T follicular helper cell (primary cell): ENCODE results near the gene COL18A1.

ENCODE experiments used
- DNase-seq: peaks from one replicate; pipeline ENCODE4 v3.0.0-alpha.2; 2020; ENCODE audit warnings: low read depth

COL18A1 gene

DNA sequence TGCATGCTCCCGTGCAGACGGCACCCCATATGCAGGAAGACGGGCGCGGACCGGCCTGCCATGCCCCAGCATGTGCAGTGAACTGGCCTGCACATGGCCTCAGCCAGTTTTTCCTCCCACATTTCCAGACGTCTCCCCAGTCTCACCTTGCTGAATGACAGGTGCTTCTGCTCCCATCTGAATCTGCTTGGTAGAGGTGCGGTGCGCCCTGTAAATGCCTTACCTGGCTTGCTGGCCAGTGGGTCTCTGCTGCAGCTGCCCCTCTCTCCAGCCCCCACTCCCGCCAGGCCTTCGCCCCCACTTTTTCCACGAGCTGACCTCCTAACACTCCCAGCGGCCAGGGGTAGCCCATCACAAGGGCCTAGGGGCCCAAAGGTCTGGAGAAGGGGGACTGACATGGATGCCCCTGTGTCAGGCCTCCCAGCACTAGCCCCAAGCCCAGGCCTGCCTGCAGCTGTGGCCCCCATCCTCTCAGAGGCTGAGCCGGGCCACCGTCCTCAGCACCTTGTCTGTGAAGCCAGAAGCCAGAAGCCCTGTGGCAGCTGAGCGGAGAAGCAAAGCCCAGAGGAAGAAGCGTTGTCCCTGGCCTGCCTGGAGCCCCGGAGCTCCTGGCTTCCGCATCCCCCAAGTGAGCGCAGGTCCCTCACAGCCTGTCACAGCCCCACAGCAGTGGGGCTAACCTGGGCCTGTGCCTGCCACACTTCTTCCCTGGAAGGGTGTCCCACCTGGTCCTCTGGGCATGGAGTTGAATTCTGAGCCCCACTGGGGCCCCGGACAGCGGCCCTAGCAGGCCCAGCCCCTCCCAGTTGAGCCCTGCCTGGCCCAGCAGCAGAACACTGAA is 140.9 kb downstream of the COL18A1 start:
- no peak for DNase-seq

GRCh38 chr21:45546636-45547544 is 141.9 kb downstream of the COL18A1 start:
- no peak for DNase-seq

- no peak for DNase-seq
These were observed 142.6 kb downstream of the COL18A1 start for GRCh38 chr21:45547545-45547900.

DNA sequence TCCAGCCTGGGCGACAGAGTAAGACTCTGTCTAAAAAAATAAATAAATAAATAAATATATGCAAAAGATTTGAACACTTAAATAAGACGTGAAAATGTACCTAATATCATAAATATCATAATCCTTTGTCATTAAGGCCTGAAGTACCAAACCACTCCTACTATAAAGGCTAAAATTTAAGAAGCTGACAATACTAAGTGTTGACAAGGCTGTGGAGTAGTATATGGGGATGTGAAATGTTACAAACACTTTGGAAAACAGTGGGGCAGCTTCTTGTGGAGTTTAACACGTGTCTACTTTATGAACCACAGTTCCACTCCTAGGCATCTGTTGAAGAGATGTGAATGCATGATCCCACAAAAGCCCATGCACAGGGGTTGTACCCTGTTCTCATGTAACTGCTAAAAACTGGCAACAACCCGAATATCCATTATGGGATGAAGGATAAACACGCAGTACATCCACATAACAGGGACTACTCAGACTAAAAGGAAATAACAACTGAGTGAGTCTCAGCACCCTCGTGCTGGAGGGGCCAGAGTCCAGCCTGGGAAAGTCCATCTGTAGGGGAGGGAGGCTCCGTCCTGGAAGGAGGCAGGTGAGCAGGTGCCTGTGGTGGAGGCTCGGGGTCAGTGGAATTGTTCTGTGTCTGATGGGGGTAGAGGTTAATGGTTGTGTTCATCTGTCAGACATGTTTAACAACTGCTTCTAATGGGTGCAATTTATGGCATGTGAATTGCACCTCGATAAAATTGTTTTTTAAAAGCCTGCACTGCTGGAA is 143.9 kb downstream of the COL18A1 start:
- DNase-seq = no peak

GRCh38 chr21:45549626-45550463 is 144.9 kb downstream of the COL18A1 start:
- no peak for DNase-seq

GRCh38 chr21:45550522-45551210 is 145.7 kb downstream of the COL18A1 start:
- no peak for DNase-seq

DNA sequence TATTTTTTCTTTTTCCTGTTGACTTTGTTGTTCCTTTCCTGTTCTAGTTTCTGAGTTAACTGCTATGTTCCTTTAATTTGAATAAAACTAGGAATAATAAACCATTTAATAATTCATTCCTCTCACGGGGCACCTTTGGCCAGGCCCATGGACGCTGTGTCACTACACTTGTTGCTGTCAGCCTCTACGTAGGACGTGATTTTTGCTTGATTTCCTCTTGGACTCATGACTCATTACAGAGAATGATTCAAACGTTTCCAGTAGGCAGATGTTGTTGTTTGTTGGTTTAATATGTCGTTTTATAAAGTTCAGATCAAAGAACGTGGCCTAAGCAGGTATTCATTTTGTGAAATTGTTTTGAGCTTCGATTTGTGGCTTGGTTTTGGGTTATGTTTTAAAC is 146.4 kb downstream of the COL18A1 start:
- DNase-seq = no peak

GRCh38 chr21:45551783-45552695 is 147.1 kb downstream of the COL18A1 start:
- no peak for DNase-seq

DNA sequence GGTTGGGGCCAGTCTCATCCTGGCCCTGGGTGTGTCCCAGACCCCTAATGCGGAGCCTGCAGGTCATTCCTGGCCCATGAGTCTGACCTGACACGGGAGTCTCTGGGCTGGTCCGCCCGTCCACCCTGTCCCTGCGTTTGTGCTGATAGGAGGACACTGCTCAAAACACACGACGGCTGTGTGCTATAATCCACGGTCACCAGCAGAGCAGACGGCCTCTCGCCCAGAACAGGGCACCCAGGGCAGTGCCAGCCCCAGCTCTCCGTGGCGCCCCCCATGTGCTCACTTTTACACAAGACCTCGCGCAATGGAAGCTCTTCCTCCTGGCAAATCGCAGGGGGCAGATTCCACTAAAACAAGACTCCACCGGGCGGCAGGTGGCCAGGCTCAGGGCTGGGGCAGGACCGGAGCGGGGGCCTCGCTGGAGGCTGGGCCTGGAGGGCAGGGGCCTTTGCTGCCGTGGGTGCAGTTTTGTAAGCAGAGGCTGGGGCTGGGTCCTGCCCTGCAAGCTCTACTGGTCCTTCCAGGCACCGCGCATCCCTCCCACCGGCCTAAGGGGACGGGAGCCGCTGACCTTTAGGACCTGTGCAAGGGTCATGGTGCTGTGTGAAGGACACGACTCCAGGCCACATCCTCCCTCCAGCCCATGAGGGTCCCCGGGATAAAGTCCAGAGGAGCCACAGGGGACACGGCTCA is 147.9 kb downstream of the COL18A1 start:
- DNase-seq = no peak

DNA sequence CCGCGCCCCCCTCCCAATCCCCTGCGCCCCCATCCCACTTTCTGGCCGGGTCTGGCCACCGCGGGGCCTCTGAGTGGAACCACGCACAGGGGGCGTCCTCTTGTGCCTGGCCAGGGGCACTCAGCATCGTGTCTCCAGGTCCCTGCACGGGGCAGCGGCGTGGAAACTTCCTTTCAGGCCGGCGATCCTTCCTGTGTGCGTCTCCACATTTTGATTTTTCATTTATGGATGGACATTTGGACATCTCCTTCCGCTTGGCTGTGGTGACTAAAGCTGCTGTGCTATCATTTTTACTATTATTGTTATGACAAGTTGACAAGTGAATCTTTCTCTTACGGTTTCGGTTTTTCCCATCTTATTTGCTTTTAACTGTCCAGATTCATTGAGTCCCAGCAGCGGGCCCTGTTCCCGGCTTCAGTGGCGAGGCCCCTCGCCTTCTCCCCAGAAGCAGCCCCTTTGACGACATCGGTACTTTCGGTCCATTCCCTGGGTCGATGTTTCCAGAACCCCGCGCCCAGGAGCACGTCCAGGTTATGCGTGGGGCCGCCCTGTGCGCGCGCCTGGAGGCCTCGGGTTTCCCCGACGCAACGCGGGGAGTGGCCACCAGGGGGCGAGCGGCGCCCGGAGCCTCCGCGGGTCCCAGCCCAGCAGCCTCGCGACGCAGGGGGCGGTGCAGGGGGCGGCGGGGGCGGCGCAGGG is 149.7 kb downstream of the COL18A1 start:
- DNase-seq = peak; percentile 80

DNA sequence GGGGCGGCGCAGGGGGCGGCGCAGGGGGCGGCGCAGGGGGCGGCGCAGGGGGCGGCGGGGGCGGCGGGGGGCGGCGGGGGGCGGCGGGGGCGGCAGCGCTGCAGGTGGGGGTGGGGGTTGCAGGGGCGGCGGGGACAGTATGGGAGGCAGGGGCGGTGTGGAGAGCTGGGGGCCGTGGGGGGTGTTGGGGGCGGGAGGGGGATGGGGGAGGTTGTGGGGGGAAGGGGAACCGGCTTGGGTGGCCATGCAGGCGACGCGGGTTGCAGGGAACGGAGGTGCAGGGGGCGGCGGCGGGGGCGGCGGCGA is 150.2 kb downstream of the COL18A1 start:
- DNase-seq = no peak

GRCh38 chr21:45555557-45556301 is 150.8 kb downstream of the COL18A1 start:
- DNase-seq = no peak

DNA sequence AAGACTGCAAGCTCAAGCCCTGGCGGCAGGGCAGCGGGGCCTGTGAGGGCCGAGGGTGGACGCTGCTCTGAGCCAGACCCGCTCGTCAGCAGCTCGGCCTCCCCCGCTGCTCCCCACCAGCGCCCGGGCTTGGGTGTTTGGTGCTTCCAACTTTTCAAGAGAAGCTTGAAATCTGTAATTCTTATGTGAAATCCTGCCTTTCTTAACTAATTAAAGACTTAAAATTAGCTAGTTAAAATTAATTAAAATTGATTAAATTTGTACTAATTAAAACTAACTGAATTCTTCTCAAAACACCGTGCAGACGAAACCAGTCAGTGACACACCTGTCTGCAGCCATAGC is 151.3 kb downstream of the COL18A1 start:
- DNase-seq = no peak

- no peak for DNase-seq
These were observed 152.0 kb downstream of the COL18A1 start for GRCh38 chr21:45556645-45557615.

DNA sequence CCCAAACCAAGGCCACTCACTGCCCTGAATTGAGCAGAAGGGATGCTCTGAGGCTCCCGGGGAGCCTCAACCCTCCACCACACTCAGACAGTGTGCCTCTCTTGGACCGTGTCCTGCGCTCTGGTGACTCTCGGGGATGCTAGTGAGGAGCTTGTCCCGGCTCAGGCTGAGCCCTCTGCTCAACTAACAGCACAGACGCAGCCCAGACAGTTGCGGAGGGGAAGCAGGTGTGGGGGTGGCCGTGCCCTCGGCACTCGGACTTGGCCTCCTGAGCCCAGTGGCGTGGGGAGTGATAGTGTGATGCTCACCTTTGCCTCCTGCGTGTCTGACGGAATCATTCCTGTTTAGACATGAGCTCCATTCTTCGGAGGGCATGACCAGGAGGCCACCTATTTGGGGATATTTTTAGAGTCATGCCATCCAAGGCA is 152.7 kb downstream of the COL18A1 start:
- DNase-seq = no peak

DNA sequence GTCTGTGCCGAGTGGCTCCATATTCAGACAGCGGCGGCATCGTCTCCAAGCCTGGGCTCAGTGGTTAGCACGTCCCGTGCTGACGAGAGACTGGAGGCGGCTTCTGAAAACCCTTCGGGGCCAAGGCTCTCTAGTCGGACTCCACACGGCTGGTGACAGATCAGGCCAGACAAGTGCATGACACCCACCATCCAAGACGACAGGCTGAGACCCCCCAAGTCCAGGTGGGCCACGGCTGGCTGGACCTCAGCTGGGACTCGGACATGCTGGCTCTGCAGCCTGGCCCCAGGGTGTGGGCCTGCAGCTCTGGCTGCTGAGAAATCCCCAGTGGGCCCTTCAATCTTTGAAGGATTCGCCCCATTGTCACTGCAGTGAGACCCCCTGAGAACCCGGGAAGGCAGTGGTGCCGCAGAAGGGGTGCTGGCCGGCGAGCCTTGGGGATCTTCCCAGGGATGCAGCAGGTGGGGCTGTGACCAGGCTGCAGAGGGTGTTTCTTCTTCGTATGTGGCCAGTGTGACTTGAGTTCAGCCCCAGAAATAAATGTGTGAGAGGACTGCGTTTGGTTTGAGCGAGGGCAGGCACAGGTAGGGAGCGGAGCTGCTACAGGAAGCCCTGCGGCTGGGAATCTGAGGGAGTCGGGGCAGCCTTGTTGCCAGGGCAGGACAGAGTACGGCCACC is 153.2 kb downstream of the COL18A1 start:
- no peak for DNase-seq
